Measurements from ENCODE around the gene CDH23. TPM values are rescaled to one million over a fixed set of nuclear protein-coding genes. Genes with fewer than 3 reads are reported as not detected.
A peak's percentile ranks its signal among the peaks of the same experiment; 100 is the strongest.

CDH23 gene
- polyA plus RNA-seq, 1 donor (not counting 4 experiments of a cell fraction or from before 2014, with no cell fraction given): 0.01 TPM

DNA sequence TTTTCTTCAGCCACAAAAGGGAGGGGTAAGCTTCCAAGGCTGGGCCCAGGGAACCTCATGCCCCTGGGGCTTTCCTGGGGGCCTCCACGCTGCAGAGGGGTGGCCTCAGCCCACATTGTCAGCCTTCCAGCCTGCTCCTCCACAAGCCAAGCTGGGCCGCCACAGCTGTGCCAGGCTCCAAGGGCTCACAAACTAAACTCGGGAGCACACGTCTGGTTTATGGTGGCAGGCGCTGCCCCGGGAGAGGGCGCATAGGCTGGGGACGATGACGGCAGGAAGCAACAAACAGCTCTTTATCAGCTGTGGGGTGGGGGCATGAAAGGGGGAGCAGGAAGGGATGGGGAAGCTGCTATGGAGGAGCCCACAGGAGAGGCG is 6.3 kb upstream of the CDH23 start:
- Histone ChIP-seq H2AFZ (ENCODE audit: control insufficient read depth, low read length) (no peak overlapping the region), H4K20me1 (ENCODE audit: control insufficient read depth, extremely low read depth, insufficient read depth, low read length) (no peaks in the 10 kb centered on the region), H3K4me2 (ENCODE audit: control insufficient read depth, extremely low read depth, insufficient read depth, low read depth, low read length) (no peak overlapping the region), H3K27ac (ENCODE audit: control insufficient read depth, insufficient read depth, low read length) (no peak overlapping the region), H3K9ac (ENCODE audit: control insufficient read depth, extremely low read depth, insufficient read depth, low read length) (no peak overlapping the region), H3K79me2 (ENCODE audit: control insufficient read depth, insufficient read depth, low read length) (no peaks in the 10 kb centered on the region), H3K4me1 (ENCODE audit: control insufficient read depth, extremely low read depth, insufficient read depth, low read length) (no peaks in the 10 kb centered on the region), H3K9me3 (ENCODE audit: control insufficient read depth, low read depth, low read length) (no peaks in the 10 kb centered on the region), H3K9me1 (ENCODE audit: control insufficient read depth, extremely low read depth, insufficient read depth, low read length) (no peaks in the 10 kb centered on the region), H3K36me3 (ENCODE audit: control insufficient read depth in 2 of 2, extremely low read depth in 1 of 2, insufficient read depth in 2 of 2, low read length in 2 of 2) (no peaks in the 10 kb centered on the region), H3K27me3 (ENCODE audit: control insufficient read depth, extremely low read depth, insufficient read depth, low read length) (peaks cover 55% of the 10 kb centered on the region), H3K4me3 (ENCODE audit: control insufficient read depth in 2 of 3, extremely low read depth in 1 of 3, insufficient read depth in 2 of 3, low read depth in 1 of 3, low read length in 3 of 3) (no peak overlapping the region)
- TF ChIP-seq, protein P1, sequence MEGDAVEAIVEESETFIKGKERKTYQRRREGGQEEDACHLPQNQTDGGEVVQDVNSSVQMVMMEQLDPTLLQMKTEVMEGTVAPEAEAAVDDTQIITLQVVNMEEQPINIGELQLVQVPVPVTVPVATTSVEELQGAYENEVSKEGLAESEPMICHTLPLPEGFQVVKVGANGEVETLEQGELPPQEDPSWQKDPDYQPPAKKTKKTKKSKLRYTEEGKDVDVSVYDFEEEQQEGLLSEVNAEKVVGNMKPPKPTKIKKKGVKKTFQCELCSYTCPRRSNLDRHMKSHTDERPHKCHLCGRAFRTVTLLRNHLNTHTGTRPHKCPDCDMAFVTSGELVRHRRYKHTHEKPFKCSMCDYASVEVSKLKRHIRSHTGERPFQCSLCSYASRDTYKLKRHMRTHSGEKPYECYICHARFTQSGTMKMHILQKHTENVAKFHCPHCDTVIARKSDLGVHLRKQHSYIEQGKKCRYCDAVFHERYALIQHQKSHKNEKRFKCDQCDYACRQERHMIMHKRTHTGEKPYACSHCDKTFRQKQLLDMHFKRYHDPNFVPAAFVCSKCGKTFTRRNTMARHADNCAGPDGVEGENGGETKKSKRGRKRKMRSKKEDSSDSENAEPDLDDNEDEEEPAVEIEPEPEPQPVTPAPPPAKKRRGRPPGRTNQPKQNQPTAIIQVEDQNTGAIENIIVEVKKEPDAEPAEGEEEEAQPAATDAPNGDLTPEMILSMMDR (optimal IDR thresholded peaks at IDR 0.05 in 1 of 3, IDR thresholded peaks at IDR 0.05 in 1 of 3, conservative IDR thresholded peaks at IDR 0.05 in 1 of 3; ENCODE audit: extremely low read depth in 1 of 3, insufficient read depth in 2 of 3, low read length in 3 of 3): peak in 1 of 3 experiments; percentile 8
- peak; percentile 11 for TF ChIP-seq EZH2 (IDR thresholded peaks at IDR 0.05; ENCODE audit: low read length)
- dilution Hi-C loops (cut with MboI; ENCODE audit: extremely low pct_ligation_motif_present, low sequenced_read_pairs): no loop called here
- FAIRE-seq: no peak
- no peak for DNase-seq (ENCODE audit: low read depth, low spot score)

DNA sequence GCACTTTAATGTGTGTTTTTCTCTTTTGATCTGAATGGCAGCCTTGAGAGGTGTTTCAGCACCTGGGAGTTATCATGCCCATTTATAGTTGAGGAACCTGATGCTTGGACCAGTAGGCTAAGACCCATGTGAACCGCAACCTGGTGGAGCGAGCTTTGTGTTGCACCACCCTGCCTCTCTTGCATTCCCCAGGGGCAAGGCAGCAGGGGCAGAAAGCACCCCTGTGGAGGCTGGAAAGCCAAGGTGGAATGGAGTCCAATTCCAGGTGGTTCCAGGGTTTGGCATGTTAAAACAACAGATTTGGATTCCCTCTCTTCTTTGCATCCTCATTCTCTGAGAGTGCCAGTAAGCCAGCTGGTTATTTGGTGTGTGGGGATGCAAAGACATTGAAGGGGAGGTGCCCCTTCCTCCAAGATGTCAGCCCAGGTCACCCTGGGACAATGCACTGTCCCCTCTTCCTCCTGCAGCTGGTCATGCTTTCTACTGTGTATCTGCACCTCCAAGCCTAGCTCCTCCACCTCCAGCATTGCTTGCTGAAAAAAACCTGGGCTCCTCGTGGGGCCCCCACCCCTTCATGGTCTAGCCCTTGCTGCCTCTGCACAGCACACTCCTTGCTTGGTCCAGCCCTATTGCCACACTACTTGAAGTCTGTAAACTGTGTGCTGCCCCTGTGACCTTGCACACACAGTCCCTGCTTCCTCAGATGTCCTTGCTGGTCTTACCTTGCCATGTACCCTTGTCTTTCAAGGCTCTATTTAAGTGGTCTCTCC is 5.6 kb upstream of the CDH23 start:
- Histone ChIP-seq H3K9me3 (ENCODE audit: control insufficient read depth, low read depth, low read length) (no peaks in the 10 kb centered on the region), H3K27ac (ENCODE audit: control insufficient read depth, insufficient read depth, low read length) (no peak overlapping the region), H3K27me3 (ENCODE audit: control insufficient read depth, extremely low read depth, insufficient read depth, low read length) (peaks cover 62% of the 10 kb centered on the region), H3K4me1 (ENCODE audit: control insufficient read depth, extremely low read depth, insufficient read depth, low read length) (no peaks in the 10 kb centered on the region), H3K79me2 (ENCODE audit: control insufficient read depth, insufficient read depth, low read length) (no peaks in the 10 kb centered on the region), H3K4me3 (ENCODE audit: control insufficient read depth in 2 of 3, extremely low read depth in 1 of 3, insufficient read depth in 2 of 3, low read depth in 1 of 3, low read length in 3 of 3) (no peak overlapping the region), H3K4me2 (ENCODE audit: control insufficient read depth, extremely low read depth, insufficient read depth, low read depth, low read length) (no peak overlapping the region), H3K36me3 (ENCODE audit: control insufficient read depth in 2 of 2, extremely low read depth in 1 of 2, insufficient read depth in 2 of 2, low read length in 2 of 2) (no peaks in the 10 kb centered on the region), H2AFZ (ENCODE audit: control insufficient read depth, low read length) (no peak overlapping the region), H4K20me1 (ENCODE audit: control insufficient read depth, extremely low read depth, insufficient read depth, low read length) (no peaks in the 10 kb centered on the region), H3K9me1 (ENCODE audit: control insufficient read depth, extremely low read depth, insufficient read depth, low read length) (no peaks in the 10 kb centered on the region), H3K9ac (ENCODE audit: control insufficient read depth, extremely low read depth, insufficient read depth, low read length) (no peak overlapping the region)
- dilution Hi-C loops (cut with MboI; ENCODE audit: extremely low pct_ligation_motif_present, low sequenced_read_pairs): no loop called here
- peak; percentile 34 for TF ChIP-seq EZH2 (IDR thresholded peaks at IDR 0.05; ENCODE audit: low read length)
- TF ChIP-seq, protein P1 (optimal IDR thresholded peaks at IDR 0.05 in 1 of 3, IDR thresholded peaks at IDR 0.05 in 1 of 3, conservative IDR thresholded peaks at IDR 0.05 in 1 of 3; ENCODE audit: extremely low read depth in 1 of 3, insufficient read depth in 2 of 3, low read length in 3 of 3): no peak
- DNase-seq (ENCODE audit: low read depth, low spot score) (no peak), FAIRE-seq (no peak)
